ENCODE results near the gene CNIH3.
"Not testable (repeated sequence)": the region's sequence is repeated elsewhere in the genome, so short reads cannot be mapped to it uniquely, and the experiment has no call there.

Gene CNIH3

GRCh38 chr1:224615861-224616755, at the start of gene CNIH3:
TSS of gene CNIH3 (plus strand) at chr1:224616317. CDS start at chr1:224617175, 858 bp downstream.
- peak in 1 of 2 donors; percentile 28 for DNase-seq

DNA sequence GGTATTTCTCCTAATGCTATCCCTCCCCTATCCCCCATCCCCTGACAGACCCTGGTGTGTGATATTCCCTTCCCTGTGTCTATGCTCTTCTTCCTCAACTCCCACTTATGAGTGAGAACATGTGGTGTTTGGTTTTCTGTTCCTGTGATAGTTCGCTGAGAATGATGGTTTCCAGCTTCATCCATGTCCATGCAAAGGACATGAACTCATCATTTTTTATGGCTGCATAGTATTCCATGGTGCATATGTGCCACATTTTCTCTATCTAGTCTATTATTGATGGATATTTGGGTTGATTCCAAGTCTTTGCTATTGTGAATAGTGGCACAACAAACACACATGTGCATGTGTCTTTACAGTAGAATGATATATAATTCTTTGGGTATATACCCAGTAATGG, 49.6 kb upstream of the CNIH3 start:
- DNase-seq = not testable (repeated sequence)

GRCh38 chr1:224569276-224569675, 46.8 kb upstream of the CNIH3 start:
- no peak for DNase-seq

- not testable (repeated sequence) for DNase-seq
These were observed 44.1 kb upstream of the CNIH3 start for GRCh38 chr1:224571975-224572374.

- DNase-seq = no peak
These were observed 36.6 kb upstream of the CNIH3 start for GRCh38 chr1:224579526-224579925.

- no peak for DNase-seq
These were observed 36.1 kb upstream of the CNIH3 start for GRCh38 chr1:224580006-224580405.

GRCh38 chr1:224582041-224582440, 34.1 kb upstream of the CNIH3 start:
- no peak for DNase-seq

DNA sequence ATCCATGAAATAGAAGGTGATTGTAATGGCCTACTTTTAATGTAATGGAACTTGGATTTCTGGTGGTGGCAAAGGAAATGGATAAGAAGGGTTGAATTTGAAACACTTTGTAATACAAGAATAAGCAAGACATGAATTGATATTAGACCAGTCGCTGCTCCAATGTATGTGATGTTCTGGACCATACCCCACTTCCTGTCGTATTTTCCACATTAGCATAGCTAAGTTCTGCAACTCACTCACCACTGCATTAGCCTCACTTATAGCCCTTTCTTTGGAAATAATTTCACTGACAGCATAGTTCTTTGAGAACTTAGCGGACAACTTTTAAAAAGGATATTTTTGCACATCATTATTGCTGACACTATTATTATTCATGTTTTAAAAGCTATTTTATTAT, 32.3 kb upstream of the CNIH3 start:
- no peak for DNase-seq

DNA sequence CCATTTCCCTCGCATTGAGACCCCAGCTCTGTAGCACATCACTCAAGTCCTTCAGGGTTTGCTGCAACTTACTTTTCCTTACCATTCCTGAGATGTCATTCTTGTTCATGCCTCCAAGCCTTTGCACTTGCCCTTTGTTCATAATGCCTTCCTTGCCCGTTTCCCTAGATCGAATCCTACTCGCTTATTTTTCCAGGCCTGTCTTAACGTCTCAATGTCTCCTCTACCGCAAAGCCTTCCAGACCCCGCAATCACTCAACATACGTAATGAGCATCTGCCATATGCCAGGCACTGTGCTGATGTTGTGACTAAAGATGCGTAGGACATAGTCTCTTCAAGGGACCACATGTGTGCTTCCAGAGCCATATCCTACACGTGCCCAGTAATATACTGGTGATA, 31.1 kb upstream of the CNIH3 start:
- no peak for DNase-seq

DNA sequence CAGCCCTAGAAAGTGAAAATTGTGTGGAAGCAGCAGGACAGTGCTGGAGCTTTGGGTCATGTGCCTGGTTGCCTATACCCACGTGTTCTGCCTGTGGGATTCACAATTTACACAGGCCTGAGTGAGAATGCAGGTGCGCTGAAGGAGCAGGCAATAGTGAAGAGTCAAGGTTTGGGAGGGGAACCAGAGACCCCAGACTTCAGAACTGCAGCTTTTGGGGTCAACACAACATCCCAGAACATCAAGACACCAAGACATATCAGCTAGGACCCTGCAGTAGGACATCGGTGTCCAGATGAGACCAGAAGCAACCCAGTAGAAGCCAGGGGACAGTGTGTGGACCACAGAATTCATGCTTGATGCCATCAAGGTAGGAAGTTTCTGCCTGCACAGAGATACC, 29.1 kb upstream of the CNIH3 start:
- DNase-seq = no peak

GRCh38 chr1:224588515-224588914, 27.6 kb upstream of the CNIH3 start:
- DNase-seq = no peak

DNA sequence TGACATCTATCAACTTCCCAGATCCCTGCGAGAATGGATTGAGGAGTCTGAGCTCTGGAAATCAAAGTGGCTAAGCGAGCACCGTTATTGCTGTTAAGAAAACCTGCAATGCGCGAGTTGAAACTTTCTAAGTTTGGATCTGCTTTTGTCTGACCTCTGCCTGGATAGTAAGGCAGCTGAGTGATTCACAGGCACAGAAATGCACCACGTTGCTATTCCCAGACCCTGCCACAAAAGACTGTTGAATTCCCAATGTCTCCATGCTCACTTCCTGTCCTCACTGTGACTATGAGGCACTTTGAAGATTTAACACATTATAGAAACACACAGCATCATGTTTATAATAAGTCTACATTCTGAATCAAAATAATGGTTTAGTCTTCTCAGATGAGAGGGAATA, 27.1 kb upstream of the CNIH3 start:
- DNase-seq = no peak

DNA sequence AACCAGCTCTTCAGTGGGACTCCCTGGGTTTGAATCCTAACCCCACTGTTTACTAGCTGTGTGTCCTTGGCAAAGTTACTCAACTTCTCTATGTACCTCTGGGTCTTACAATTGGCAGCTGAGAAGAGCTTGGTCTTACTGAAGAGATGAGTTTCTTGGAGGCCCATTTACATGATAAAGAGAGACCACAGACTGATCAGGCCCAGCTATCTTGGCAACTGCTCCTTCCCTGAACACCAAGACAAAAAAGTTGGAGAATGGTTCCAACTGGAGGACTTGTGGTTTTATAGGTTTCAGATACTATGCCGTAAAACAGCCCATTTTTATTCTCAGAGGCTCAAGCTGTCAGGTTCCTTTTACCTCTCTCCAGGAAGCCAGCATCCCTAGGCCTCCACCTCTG, 24.8 kb upstream of the CNIH3 start:
- DNase-seq = no peak

DNA sequence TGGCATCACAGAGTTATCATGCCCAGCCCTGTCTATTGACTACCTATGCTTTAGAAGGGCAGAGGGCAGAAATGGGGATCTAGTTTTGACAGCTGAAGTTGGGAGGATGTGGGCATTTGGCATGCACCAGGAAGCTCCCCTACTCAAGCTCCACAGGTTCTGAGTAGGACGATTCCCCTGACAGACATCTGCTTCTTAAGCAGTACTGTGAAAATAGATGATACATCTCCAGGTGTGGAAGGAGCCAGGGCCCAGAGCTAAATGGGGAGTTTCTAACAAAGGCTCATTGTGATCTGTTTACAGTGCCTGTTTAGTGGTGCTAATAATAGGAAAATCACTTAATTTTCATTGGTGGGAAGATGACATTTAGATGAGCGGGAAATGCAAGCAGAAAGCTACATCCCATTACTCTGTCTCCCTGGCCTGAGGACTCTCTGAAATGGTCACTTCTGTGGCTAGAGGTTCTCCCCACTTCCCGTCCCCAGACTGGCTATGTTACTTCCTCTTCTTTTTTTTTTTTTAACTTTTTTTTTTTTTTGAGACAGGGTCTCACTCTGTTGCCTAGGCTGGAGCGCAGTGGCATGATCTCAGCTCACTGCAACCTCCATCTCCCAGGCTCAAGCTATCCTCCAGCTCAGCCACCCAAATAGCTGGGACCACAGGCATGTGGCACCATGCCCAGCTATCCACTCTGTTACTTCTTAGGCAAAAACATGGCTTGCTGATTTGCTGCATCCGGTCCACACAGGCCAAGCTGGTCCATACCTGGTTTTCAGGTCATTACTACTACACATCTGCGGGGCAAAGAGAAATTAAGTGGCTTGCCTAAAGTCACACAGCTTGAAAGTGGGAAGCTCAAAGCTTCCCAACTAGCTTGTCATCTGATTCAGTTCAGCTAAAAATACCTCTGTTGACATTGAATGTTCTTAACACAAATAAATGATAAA, 23.2 kb upstream of the CNIH3 start:
- DNase-seq = no peak

DNA sequence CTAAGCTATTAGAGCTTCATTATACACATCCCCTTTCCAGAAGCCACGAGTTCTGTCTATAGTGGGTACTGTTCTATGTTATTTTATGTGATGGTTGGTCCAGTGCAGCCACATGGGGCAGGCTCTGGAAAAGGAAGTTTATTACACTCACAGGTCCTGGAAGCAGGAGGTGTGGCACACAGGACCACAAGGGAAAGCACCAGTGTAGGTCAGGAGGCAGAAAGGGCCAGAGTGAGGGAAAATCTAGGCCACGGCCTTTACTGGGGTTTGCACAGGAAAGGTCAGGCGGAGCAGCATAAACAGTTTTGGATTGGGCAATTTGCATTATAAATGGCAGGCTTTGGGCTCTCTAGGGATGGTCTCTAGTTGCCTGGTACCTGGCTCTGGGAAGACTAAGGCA, 21.8 kb upstream of the CNIH3 start:
- DNase-seq = no peak

- DNase-seq = no peak
These were observed 21.3 kb upstream of the CNIH3 start for GRCh38 chr1:224594851-224595250.

- no peak for DNase-seq
These were observed 10.5 kb upstream of the CNIH3 start for GRCh38 chr1:224605482-224606181.

GRCh38 chr1:224607188-224608148, 8.6 kb upstream of the CNIH3 start:
- no peak for DNase-seq

GRCh38 chr1:224609333-224609732, 6.8 kb upstream of the CNIH3 start:
- no peak for DNase-seq

DNA sequence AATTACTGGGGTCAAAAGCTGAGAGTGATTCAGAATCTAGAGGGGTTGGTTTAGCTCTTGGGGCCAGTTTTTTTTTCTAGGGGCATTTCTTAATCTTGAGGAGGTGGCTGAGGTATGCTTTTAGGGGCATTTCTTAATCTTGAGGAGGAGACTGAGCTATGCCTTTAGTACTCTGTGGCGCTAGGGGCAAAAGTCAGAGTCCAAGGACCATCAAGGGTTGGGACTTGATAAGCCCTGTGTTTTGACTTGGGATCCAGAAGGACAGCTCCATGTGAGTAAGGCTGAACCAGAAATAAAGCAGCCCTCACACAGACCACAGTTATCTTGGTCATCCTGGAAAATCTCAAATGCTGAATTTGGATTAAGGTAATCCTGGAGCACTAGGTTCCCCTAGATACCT, 3.9 kb upstream of the CNIH3 start:
- no peak for DNase-seq

DNA sequence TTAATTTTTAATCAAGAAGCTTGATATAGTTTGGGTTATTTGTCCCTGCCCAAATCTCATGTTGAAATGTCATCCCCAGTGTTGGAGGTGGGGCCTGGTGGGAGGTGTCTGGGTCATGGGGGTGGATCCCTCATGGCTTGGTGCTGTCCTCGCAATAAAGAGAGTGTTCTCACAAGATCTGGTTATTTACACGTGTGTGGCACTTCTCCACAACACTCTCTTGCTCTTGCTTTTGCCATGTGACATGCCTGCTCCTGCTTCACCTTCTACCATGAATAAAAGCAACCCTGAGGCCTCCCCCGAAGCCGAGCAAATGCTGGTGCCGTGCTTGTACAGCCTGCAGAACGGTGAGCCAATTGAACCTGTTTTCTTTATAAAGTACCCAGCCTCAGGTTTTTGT, 2.6 kb upstream of the CNIH3 start:
- DNase-seq = no peak
